ENCODE data around the gene WNT1.

The WNT1 gene

DNA sequence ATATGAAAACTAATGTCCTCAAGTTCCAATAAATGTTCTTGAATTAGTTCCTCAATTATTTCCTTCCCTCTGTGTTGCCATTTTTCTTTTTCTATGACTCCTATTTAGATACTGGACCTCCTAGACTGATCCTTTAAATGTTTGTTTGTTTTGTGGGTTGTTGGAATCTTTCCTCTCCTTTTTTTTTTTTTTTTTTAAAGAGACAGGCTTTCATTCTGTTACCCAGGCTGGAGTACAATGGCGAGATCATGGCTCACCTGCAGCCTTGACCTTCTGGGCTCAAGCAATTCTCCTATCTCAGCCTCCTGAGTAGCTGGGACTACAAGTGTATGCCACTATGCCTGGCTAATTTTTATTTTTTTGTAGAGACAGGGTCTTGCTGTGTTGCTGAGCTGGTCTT is 30.8 kb downstream of the WNT1 start:
- no peak overlapping the region for H3K27ac ChIP-seq
- CTCF ChIA-PET: interaction anchor here (0.7 kb wide), 1 partner anchor 31 kb away, joined by 3 read pairs; no protein-coding TSS in a partner anchor
- DNase-seq (ENCODE audit: low spot score): no peak
- POLR2A ChIA-PET (ENCODE audit: low non-redundant PET): no interaction called here
- no peak for TF ChIP-seq CTCF (conservative IDR thresholded peaks at IDR 0.05; ENCODE audit: low read depth)

- CTCF ChIA-PET: interaction anchor here (0.6 kb wide), 1 partner anchor 8 kb away, joined by 4 read pairs; no protein-coding TSS in a partner anchor
- H3K27ac ChIP-seq: no peak overlapping the region
- POLR2A ChIA-PET (ENCODE audit: low non-redundant PET): no interaction called here
- DNase-seq (ENCODE audit: low spot score): no peak
- no peak for TF ChIP-seq CTCF (conservative IDR thresholded peaks at IDR 0.05; ENCODE audit: low read depth)
Measured at GRCh38 chr12:49010092-49010668, 32.1 kb downstream of the WNT1 start.

- ChIA-PET CTCF (interaction anchor here (0.7 to 1.6 kb wide), 3 partner anchors 25 to 75 kb away, joined by 4 to 5 read pairs (median 5); partner anchors contain the start of gene WNT1), POLR2A (ENCODE audit: low non-redundant PET) (interaction anchor here (0.7 kb wide), 1 partner anchor 99 kb away, joined by 3 read pairs; no protein-coding TSS in a partner anchor)
- no peak for TF ChIP-seq CTCF (conservative IDR thresholded peaks at IDR 0.05; ENCODE audit: low read depth)
- no peak for DNase-seq (ENCODE audit: low spot score)
- H3K27ac ChIP-seq: no peak overlapping the region
Measured at GRCh38 chr12:49012739-49013138, 34.6 kb downstream of the WNT1 start.

DNA sequence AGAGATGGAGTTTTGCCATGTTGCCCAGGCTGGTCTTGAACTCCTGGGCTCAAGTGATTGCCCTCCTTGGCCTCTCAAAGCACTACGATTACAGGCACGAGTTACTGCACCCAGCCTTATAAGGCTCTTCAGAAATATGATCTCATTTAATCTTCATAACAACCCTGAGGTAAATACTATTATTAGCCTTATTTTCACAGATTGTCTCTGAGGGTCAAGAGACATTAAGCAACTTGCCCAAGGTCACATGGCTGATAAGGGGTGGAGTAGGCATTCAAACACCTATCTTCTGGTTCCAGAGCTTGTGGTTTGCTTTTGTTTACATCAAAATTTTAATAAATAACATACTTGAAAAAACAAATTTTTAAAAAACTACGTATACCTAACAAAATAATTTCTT is 35.3 kb downstream of the WNT1 start:
- H3K27ac ChIP-seq: no peak overlapping the region
- ChIA-PET CTCF (interaction anchor here (1.5 to 1.6 kb wide), 2 partner anchors 25 to 35 kb away, joined by 4 to 5 read pairs; partner anchors contain the start of gene WNT1), POLR2A (ENCODE audit: low non-redundant PET) (no interaction called here)
- TF ChIP-seq CTCF (conservative IDR thresholded peaks at IDR 0.05; ENCODE audit: low read depth): no peak
- no peak for DNase-seq (ENCODE audit: low spot score)

DNA sequence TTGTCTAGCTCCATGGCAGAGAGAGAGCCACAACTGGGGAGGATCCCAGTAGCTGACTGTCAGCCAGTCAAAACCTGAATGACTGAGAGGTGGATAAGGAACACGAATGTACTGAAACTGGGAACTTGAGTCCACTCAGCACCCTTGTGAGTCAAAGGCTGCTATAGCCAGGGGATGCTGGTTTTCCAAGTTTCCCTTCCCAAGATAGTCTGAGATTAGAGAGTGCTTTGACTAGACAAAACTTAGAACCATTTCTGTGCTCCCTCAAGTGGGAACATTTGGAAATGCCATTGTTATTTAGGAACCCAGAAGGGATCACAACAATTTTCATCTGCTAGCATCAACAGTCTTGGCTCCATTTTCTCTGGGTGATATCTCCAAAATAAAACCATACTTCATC is 36.4 kb downstream of the WNT1 start:
- TF ChIP-seq CTCF (conservative IDR thresholded peaks at IDR 0.05; ENCODE audit: low read depth): peak; percentile 16; the same call in 1 of the 2 replicates
- no peak for DNase-seq (ENCODE audit: low spot score)
- H3K27ac ChIP-seq: no peak overlapping the region
- ChIA-PET POLR2A (ENCODE audit: low non-redundant PET) (no interaction called here), CTCF (interaction anchor here (0.6 to 1.4 kb wide), 3 partner anchors 14 to 252 kb away, joined by 3 to 6 read pairs (median 3); no protein-coding TSS in a partner anchor)

GRCh38 chr12:49015196-49015595 is 37.1 kb downstream of the WNT1 start:
- peak overlapping the region; percentile 10; the same call in 1 of the 2 replicates for H3K27ac ChIP-seq
- ChIA-PET POLR2A (ENCODE audit: low non-redundant PET) (no interaction called here), CTCF (interaction anchor here (1.4 kb wide), 1 partner anchor 14 kb away, joined by 3 read pairs; no protein-coding TSS in a partner anchor)
- TF ChIP-seq CTCF (conservative IDR thresholded peaks at IDR 0.05; ENCODE audit: low read depth): no peak
- DNase-seq (ENCODE audit: low spot score): no peak

Data from RWPE1 (cell line).